Neuronal stem cell (in vitro differentiated cells): ENCODE measurements around the gene RTRAF.

Experiments
- DNase-seq: peaks from one replicate; pipeline ENCODE4 v3.0.0-alpha.2; 2013; ENCODE audit warnings: low spot score
- H2AFZ ChIP-seq: one replicate; pipeline ENCODE4 v1.6.1; 2013; ENCODE audit warnings: mild to moderate bottlenecking, low read length, inconsistent platforms
- H2AK5ac ChIP-seq: 2 replicates; pipeline ENCODE4 v1.6.1; 2013; ENCODE audit warnings: low read depth, mild to moderate bottlenecking, inconsistent platforms, low read length, moderate library complexity, mixed read lengths
- H2BK120ac ChIP-seq: 2 replicates; pipeline ENCODE4 v1.6.1; 2013; ENCODE audit warnings: low read depth, mild to moderate bottlenecking, inconsistent platforms, low read length, moderate library complexity, mixed read lengths
- H2BK12ac ChIP-seq: one replicate; pipeline ENCODE4 v1.6.1; 2013; ENCODE audit warnings: low read length, inconsistent platforms
- H2BK15ac ChIP-seq: 2 replicates; pipeline ENCODE4 v1.6.1; 2013; ENCODE audit warnings: mild to moderate bottlenecking, low read length, inconsistent platforms, mixed read lengths
- H2BK5ac ChIP-seq: one replicate; pipeline ENCODE4 v1.6.1; 2013; ENCODE audit warnings: inconsistent platforms, mild to moderate bottlenecking, low read length, moderate library complexity
- H3K14ac ChIP-seq: one replicate; pipeline ENCODE4 v1.6.1; 2013; ENCODE audit warnings: low read length, inconsistent platforms
- H3K18ac ChIP-seq: 2 replicates; pipeline ENCODE4 v1.6.1; 2013; ENCODE audit warnings: low read length, inconsistent platforms
- H3K23ac ChIP-seq: 2 replicates; pipeline ENCODE4 v1.6.1; 2013; ENCODE audit warnings: low read depth, mild to moderate bottlenecking, mixed read lengths, low read length, inconsistent platforms; ENCODE audit not compliant: poor library complexity
- H3K27ac ChIP-seq: replicated peaks from 3 replicates; pipeline ENCODE4 v1.5.1; 2013; ENCODE audit warnings: low read length, inconsistent platforms
- H3K27me3 ChIP-seq, 3 experiments: 2 replicates each; pipeline ENCODE4 v1.6.1; 2013; ENCODE audit warnings: low read length in 3 of 3, mild to moderate bottlenecking in 2 of 3, inconsistent platforms in 1 of 3, low read depth in 1 of 3, mixed read lengths in 1 of 3, moderate library complexity in 1 of 3; ENCODE audit not compliant: control insufficient read depth in 3 of 3, insufficient read depth in 3 of 3
- H3K36me3 ChIP-seq, 2 donors: replicated peaks in 1 of 2; 2 replicates each; pipeline ENCODE4 v1.6.1; 2013; ENCODE audit warnings: low read length in 2 of 2; ENCODE audit not compliant: control insufficient read depth in 2 of 2, insufficient read depth in 2 of 2
- H3K4ac ChIP-seq: 2 replicates; pipeline ENCODE4 v1.6.1; 2013; ENCODE audit warnings: inconsistent platforms, mild to moderate bottlenecking, low read length, moderate library complexity
- H3K4me1 ChIP-seq, 2 donors: 1 replicate in 1 of 2; 2 replicates in 1 of 2; pipeline ENCODE4 v1.6.1; 2013; ENCODE audit warnings: low read length in 2 of 2, low read depth in 1 of 2; ENCODE audit not compliant: control insufficient read depth in 2 of 2, insufficient read depth in 1 of 2
- H3K4me2 ChIP-seq: one replicate; pipeline ENCODE4 v1.6.1; 2013; ENCODE audit warnings: mild to moderate bottlenecking, low read length, inconsistent platforms; ENCODE audit not compliant: insufficient read depth, poor library complexity, severe bottlenecking
- H3K4me3 ChIP-seq, 2 donors: 2 replicates each; pipeline ENCODE4 v1.5.1; 2013; ENCODE audit warnings: low read length in 2 of 2, mild to moderate bottlenecking in 2 of 2, inconsistent platforms in 1 of 2, moderate library complexity in 1 of 2
- H3K79me1 ChIP-seq: one replicate; pipeline ENCODE4 v1.6.1; 2013; ENCODE audit warnings: low read depth, mild to moderate bottlenecking, inconsistent platforms, low read length, moderate library complexity
- H3K9ac ChIP-seq: one replicate; pipeline ENCODE4 v1.6.1; 2013; ENCODE audit warnings: mild to moderate bottlenecking, low read depth, low read length, inconsistent platforms; ENCODE audit not compliant: poor library complexity
- H3K9me3 ChIP-seq, 2 donors: replicated peaks in 1 of 2; 2 replicates each; pipeline versions ENCODE3 to v1.6.1; 2013; ENCODE audit warnings: low read length in 2 of 2, mild to moderate bottlenecking in 2 of 2, inconsistent platforms in 1 of 2, low read depth in 1 of 2, mixed read lengths in 1 of 2, moderate library complexity in 1 of 2; ENCODE audit not compliant: control insufficient read depth in 2 of 2, insufficient read depth in 1 of 2
- H4K8ac ChIP-seq: one replicate; pipeline ENCODE4 v1.6.1; 2013; ENCODE audit warnings: low read depth, mild to moderate bottlenecking, inconsistent platforms, low read length, moderate library complexity
- H4K91ac ChIP-seq: one replicate; pipeline ENCODE4 v1.6.1; 2013; ENCODE audit warnings: low read length, low read depth, mild to moderate bottlenecking, inconsistent platforms; ENCODE audit not compliant: poor library complexity
- WGBS, 2 donors: extraction: QIAGEN DNeasy Blood & Tissue Kit; methylation state at CpG; one replicate each; pipeline ENCODE4 v1.1.7; 2013; ENCODE audit warnings: missing lambda C conversion rate in 2 of 2, mixed read lengths in 1 of 2; ENCODE audit not compliant: insufficient read length in 2 of 2, insufficient replicate concordance in 1 of 2; ENCODE audit errors: extremely low coverage in 2 of 2; 5-methylcytosine and 5-hydroxymethylcytosine counted together

Gene RTRAF

DNA sequence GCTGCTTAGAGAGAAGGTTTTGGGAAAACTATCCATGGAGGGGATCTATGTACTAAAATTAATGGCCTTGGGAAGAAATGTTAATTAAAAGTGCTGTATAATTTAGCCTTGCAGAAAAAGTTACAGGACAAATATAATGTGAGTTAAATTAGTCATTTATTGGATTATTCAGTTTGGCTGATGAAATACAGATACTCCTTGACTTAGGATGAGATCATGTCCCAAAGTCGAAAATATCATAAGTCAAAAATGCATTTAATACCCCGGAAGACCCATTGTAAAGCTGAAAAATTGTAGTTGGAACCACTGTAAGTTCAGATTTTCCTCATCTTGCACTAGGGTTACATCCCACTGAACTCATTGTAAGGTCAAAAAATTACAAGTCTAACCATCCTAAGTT, 9.7 kb downstream of the RTRAF start:
- Histone ChIP-seq H3K14ac (no peak overlapping the region), H3K27ac (no peak overlapping the region), H2BK5ac (no peak overlapping the region), H3K18ac (no peak overlapping the region), H3K36me3 (peaks cover 8 to 100% of the 10 kb centered on the region in 2 donors), H3K4me3 (no peak overlapping the region), H2BK120ac (no peak overlapping the region), H2BK12ac (no peak overlapping the region), H4K8ac (no peak overlapping the region), H3K9ac (no peak overlapping the region), H3K4me1 (peaks cover 2% of the 10 kb centered on the region in 2 donors), H2BK15ac (no peak overlapping the region), H3K9me3 (no peaks in the 10 kb centered on the region), H3K4ac (no peak overlapping the region), H3K23ac (no peak overlapping the region), H2AK5ac (no peak overlapping the region), H4K91ac (no peak overlapping the region), H3K4me2 (no peak overlapping the region), H3K27me3 (no peaks in the 10 kb centered on the region), H2AFZ (no peak overlapping the region), H3K79me1 (no peaks in the 10 kb centered on the region)
- WGBS, 2 donors = no CpG with 5 or more reads among the region's 2 CpGs
- no peak for DNase-seq

GRCh38 chr14:52000019-52000582, 10.8 kb downstream of the RTRAF start:
- H3K27me3 ChIP-seq = no peaks in the 10 kb centered on the region
- H3K4me1 ChIP-seq = peaks cover 2% of the 10 kb centered on the region in 2 donors
- H2AFZ ChIP-seq = no peak overlapping the region
- DNase-seq = no peak
- H3K23ac ChIP-seq = no peak overlapping the region
- H3K4ac ChIP-seq = no peak overlapping the region
- H4K91ac ChIP-seq = no peak overlapping the region
- no peak overlapping the region for H3K18ac ChIP-seq
- H2BK12ac ChIP-seq = no peak overlapping the region
- no peak overlapping the region for H4K8ac ChIP-seq
- H2BK120ac ChIP-seq = no peak overlapping the region
- H3K9ac ChIP-seq = no peak overlapping the region
- no peak overlapping the region for H3K4me3 ChIP-seq
- no peak overlapping the region for H2BK15ac ChIP-seq
- no peak overlapping the region for H3K27ac ChIP-seq
- no peaks in the 10 kb centered on the region for H3K9me3 ChIP-seq
- no peak overlapping the region for H2BK5ac ChIP-seq
- no peak overlapping the region for H3K4me2 ChIP-seq
- no peak overlapping the region for H2AK5ac ChIP-seq
- WGBS, 2 donors = no CpG with 5 or more reads among the region's 3 CpGs
- no peak overlapping the region for H3K14ac ChIP-seq
- peaks cover 11 to 100% of the 10 kb centered on the region in 2 donors for H3K36me3 ChIP-seq
- H3K79me1 ChIP-seq = no peaks in the 10 kb centered on the region

DNA sequence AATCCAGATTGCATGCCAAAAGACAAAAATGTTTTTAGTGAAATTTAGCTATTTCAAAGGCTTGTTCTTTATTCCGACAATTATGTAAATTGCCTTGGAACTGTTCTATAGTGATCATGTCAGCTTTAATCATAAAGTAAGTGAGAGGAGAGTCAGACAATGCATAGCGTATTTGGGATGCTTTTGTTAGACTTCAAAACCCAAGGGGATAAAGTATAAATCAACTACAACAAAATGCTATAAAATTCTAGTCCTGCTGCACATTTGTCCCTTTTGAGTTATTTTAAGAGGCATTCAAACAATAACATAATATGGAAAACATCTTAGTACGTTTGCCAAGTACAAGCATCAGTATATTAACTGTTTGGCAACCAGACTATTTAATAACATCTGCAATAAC, 11.3 kb downstream of the RTRAF start:
- Histone ChIP-seq H4K91ac (no peak overlapping the region), H3K9ac (no peak overlapping the region), H3K4me1 (peaks cover 2% of the 10 kb centered on the region in 2 donors), H3K14ac (no peak overlapping the region), H2BK5ac (no peak overlapping the region), H3K27ac (no peak overlapping the region), H3K18ac (no peak overlapping the region), H3K36me3 (peaks cover 17 to 100% of the 10 kb centered on the region in 2 donors), H3K23ac (no peak overlapping the region), H3K79me1 (no peaks in the 10 kb centered on the region), H3K4ac (no peak overlapping the region), H3K4me2 (no peak overlapping the region), H2BK12ac (no peak overlapping the region), H3K9me3 (no peaks in the 10 kb centered on the region), H3K27me3 (no peaks in the 10 kb centered on the region), H4K8ac (no peak overlapping the region), H2AFZ (no peak overlapping the region), H3K4me3 (no peak overlapping the region), H2BK15ac (no peak overlapping the region), H2AK5ac (no peak overlapping the region), H2BK120ac (no peak overlapping the region)
- DNase-seq = no peak
- no CpG with 5 or more reads among the region's 3 CpGs for WGBS, 2 donors

- Histone ChIP-seq H4K8ac (no peak overlapping the region), H3K4me2 (no peak overlapping the region), H2AK5ac (no peak overlapping the region), H3K23ac (no peak overlapping the region), H2AFZ (no peak overlapping the region), H3K18ac (no peak overlapping the region), H3K4me1 (peaks cover 2% of the 10 kb centered on the region in 2 donors), H3K27ac (no peak overlapping the region), H3K9me3 (no peaks in the 10 kb centered on the region), H2BK12ac (no peak overlapping the region), H2BK15ac (no peak overlapping the region), H3K9ac (no peak overlapping the region), H4K91ac (no peak overlapping the region), H3K4me3 (no peak overlapping the region), H3K79me1 (no peaks in the 10 kb centered on the region), H2BK120ac (no peak overlapping the region), H2BK5ac (no peak overlapping the region), H3K27me3 (no peaks in the 10 kb centered on the region), H3K4ac (no peak overlapping the region), H3K36me3 (peaks cover 22 to 100% of the 10 kb centered on the region in 2 donors), H3K14ac (no peak overlapping the region)
- no CpG with 5 or more reads among the region's 4 CpGs for WGBS, 2 donors
- no peak for DNase-seq
These were observed 13.2 kb downstream of the RTRAF start for GRCh38 chr14:52002542-52002941.
